ENCODE data around the gene LRMDA.

- TF ChIP-seq CTCF (IDR thresholded peaks at IDR 0.05) (no peak), POLR2AphosphoS5 (IDR thresholded peaks at IDR 0.05) (no peak), POLR2A (IDR thresholded peaks at IDR 0.05) (no peak)
These were observed 376.0 kb downstream of the LRMDA start for GRCh38 chr10:75807456-75807855.
